SU-DHL-6 (cell line): Measurements from ENCODE around the gene UGT1A10.

ENCODE experiments used
- CTCF ChIP-seq: fragments of 200-600 bp; sonication (generic); IDR thresholded peaks from one replicate; pipeline ENCODE4 v1.5.1; 2017; ENCODE audit warnings: antibody characterized with exemption, mild to moderate bottlenecking, low read length, moderate library complexity; ENCODE audit not compliant: insufficient read depth, poor library complexity, severe bottlenecking
- EZH2phosphoT487 ChIP-seq: fragments of 200-600 bp; sonication (generic), shearing (Covaris generic); conservative IDR thresholded peaks from 2 replicates; pipeline ENCODE4 v1.6.1; 2018; ENCODE audit warnings: mild to moderate bottlenecking, antibody characterized with exemption, low read length, moderate library complexity, mixed read lengths

- TF ChIP-seq EZH2phosphoT487 (no peak), CTCF (no peak)
Measured at GRCh38 chr2:233815861-233816260, 179.6 kb downstream of the UGT1A10 start.
